NCI-H2196 treated with DMSO at 0.1 percent for 48 hours (cell line): ENCODE results near the gene RGPD8.
"Not testable (repeated sequence)": the region's sequence is repeated elsewhere in the genome, so short reads cannot be mapped to it uniquely, and the experiment has no call there.

Experiments
- DNase-seq: peaks from one replicate; lab custom pipeline; 2025; ENCODE audit not compliant: unreplicated experiment; lab: John Stamatoyannopoulos, UW

RGPD8 gene

DNA sequence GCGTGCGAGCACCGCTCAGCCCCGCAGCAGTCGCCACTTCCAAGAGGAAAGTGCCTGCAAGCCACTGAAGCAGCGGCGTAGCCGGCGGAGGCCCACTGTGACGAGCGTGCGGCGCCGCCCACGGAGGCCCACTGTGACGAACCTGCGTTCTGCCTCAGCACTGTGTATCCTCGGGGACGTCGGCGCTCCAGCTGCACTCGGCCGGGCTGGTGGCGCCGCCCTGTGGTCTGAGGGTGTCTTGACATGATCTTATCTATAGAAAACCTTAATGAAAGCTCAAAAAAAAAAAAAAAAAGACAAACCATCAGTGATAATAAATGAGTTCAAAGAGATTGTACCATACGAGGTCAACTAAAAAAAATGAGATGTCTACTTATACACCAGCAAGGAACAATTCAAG is at the start of gene RGPD8:
Gene RGPD8 (minus strand): TSS at position 166 of the 400 bp plus-strand sequence. CDS start 192 bp downstream, outside the sequence.
- DNase-seq: not testable (repeated sequence)

DNA sequence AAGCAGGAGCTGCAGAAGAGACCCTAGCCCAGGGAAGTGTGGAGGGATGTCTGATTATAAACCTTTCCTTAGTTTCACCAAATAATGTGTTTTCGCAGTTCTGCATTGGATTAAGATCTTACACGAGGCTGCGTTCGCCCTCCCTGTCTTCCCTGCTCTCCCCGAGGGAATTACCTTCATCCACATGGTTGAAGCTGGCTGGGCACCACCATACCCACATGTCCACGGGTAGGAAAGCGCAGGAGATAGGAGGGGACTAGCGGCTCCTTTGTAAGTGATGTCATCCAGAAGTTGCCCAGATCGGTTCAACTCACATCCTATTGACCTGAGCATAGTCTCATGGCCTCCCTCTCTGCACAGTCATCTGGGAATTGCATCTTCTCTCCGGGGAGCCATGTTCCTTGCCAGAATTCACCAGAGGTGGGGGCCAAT is 49.6 kb upstream of the RGPD8 start:
- DNase-seq: peak; percentile 10

DNA sequence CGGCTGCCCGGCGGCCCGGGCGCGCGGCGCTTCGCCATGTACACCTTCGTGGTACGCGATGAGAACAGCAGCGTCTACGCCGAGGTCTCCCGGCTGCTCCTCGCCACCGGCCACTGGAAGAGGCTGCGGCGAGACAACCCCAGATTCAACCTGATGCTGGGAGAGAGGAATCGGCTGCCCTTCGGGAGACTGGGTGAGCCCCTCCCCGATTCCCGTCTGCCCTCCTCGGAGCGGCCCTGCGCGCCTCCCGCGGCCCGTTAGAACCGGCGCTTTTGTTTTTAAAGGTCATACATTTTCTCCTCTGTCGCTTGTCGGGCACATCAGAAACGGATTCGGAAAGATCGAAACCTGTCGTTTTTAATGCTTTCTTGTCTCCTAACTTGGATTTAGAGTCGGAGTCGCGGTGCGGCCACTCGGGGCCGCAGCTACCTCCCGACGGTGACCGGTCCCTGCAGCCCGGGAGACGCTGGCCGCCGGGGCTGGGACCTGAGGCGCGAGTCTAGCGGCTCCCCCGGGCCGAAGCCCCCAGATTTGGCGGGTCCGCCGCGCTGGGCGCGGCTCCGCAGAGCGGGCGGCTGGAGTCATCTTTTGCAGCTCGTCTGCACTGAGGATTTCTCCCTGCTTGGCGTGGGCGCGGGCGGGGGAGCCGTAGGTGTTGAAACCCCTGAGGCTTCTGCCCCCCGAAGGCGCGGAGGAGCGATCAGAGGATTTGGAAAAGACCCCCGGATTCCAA is 49.0 kb upstream of the RGPD8 start:
- DNase-seq: no peak

DNA sequence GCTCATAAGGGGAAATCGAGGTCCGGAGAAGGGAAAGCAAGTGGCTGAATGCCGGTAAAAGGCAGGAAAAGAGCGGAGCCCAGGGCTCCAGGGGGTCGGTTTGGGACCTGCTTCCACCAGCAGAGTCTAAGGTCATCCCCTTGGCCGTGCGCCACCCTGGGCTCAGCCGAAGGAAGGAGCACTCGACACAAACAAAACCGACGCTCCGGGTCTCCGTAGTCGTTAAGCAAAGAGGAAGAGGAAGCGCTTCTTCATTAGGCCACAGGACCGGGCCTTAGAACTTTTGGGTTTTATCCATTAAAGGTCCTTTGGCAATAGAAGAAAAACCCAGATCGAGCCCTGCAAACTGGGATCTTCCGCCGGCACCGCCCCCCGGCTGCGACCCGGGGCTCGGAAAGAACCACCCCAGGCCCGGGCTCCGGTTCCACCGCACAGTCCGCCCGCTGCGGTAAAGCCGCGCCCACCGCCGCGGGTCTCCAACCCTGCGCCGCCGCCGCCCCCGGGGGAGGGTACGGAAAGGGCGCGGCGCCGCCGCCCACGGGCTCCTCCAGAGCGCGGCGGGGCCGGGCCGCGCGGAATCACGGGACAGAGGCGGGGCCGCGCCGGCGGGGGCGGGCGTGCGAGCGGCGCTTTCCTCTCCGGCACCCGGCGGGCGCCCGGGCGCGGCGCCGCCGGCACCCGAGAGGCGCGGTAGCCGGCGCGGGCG is 48.2 kb upstream of the RGPD8 start, which contains the start of gene TTL:
Gene TTL (plus strand): TSS at position 629 of the 706 bp plus-strand sequence. CDS start 189 bp downstream, outside the sequence.
- DNase-seq: peak; percentile 49

DNA sequence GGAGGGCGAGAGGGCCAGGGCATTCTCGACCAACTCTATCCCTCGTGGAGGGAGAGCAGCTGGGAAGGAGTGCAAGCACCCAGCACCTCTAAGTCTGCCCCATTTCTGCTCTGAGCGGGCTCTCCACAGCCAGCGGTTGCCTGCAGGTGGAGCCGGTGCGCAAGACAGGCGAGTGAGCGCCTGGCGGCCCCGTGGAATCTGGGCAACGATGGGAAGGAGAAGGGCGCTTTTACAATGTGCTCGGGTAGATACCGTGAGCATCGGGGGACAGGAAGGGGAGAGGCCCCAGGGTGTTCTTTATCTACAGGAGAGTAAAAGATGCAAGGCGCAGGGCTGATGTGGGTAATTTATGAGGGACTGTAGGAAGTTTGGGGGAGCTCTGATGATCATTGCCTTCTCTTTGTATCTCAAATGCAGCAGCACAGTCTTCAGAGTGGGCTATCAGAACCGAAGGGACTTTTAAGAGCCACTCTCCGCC is 47.6 kb upstream of the RGPD8 start:
- peak; percentile 73 for DNase-seq

DNA sequence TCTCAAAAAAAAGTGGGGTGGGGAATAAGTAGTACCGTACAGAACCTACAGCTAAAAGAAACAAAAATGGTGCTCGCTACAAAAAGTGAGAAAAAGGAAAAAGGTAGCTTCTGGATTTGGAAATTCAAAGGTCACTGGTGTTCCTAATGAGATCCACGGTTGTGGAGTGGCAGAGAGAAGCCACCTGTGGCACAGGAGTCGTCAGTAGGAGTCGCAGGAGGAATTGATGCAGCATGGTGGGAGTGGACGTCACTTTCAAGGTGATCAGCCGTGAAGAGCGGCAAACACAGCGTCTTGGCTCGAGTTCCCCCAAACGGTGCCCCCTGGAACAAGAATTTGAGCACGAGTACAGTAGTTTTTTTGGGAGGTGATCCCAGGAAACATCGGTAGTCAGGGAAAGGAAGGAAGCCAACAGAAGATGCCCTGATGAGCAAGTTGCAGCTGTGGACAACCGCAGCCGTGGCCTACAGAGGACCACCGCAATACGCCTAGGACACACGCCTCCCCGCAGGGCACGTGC is 47.1 kb upstream of the RGPD8 start:
- DNase-seq: no peak

DNA sequence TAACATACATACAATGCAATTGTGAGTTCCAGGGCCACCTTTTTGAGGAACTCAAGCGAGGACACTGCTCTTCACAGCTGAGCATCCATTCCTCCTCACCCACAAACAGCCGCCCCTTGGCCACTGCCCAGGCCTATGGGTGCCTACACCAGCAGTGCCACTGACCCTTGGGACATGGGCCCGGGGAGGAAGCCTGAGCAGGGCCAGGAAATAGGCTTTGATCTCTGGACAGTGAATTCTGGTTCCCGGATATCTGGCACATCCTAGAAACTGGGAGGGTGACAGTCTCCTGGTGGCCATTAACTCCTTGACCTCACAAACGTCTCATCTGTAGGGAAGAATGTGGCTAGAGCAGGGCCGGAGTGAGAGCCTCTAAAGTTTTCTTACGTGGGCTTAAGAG is 43.0 kb upstream of the RGPD8 start:
- no peak for DNase-seq

DNA sequence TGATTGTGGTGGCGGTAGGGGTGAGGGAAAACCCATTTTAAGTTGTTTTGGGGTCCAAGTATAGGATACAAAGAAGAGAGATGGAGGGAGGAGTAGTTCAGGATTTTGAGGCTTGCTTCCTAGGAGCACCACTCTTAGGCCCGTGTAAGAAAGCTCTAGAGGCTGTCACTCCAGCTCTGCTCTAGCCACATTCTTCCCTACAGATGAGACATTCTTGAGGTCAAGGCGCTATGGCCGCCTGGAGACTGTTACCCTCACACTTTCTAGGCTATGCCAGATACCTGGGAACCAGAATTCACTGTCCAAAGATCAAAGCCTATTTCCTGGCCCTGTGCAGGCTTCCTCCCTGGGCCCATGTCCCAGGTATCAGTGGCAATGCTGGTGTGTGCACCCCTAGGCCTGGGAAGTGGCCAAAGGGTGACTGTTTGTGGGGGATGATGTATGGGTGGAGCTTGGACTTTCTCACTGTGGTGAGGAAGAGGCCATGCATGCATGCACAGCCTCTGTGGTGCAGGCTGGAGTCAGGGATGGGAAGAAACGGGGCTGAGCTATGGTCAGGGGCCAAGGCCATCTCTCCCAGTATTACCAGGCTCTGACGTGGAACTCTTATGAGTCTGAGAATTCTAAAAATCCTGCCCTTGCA is 41.5 kb upstream of the RGPD8 start:
- DNase-seq: no peak

DNA sequence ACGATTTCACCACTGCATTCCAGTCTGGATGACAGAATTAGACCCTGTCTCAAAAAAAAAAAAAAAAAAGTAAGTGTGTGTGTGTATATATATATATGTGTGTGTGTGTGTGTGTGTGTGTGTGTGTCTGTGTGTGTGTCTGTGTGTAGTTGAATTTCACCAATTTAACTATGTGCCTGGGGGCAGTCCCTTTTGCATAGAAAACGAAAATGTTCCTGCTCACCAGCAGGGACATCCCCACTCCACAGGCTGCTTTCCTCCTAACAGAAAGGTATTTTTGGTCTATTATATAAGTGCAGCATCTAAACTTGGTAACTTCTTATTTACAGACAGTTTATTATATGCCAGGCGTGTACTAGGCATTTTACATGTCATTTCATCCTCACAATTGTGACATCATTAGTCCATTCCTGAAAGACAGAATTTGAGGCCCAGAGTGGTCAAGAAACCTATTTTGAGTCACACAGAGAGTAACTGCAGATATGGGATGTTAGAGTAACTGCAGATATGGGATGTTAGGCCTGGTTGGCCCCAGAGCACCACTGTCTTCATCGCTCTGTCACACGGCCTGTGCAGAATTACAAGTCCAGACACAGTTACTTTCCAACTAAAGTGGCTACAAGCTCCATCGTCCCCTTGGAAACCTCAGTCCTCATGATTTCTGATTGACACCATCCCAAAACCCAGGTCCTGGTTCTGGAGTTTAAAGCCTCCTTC is 39.3 kb upstream of the RGPD8 start:
- no peak for DNase-seq

DNA sequence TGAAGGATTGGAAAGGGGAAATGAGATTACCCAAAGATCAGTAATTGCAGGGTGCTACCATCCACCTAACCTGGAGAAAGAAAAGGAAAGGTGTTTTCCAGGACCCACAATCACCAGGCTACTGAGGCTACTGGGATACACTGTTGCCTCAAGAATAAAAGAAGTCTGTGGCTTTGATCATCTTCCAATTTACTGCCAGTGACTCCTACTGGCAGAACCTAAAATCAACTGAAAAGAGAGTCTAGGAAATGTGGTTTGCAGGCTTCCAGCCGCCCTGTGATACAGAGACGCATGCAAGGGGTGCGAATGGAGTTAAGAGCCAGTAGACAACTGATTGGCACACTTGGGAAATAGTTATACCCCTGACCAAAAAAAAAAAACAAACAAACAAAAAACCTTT is 31.9 kb upstream of the RGPD8 start:
- DNase-seq: no peak

DNA sequence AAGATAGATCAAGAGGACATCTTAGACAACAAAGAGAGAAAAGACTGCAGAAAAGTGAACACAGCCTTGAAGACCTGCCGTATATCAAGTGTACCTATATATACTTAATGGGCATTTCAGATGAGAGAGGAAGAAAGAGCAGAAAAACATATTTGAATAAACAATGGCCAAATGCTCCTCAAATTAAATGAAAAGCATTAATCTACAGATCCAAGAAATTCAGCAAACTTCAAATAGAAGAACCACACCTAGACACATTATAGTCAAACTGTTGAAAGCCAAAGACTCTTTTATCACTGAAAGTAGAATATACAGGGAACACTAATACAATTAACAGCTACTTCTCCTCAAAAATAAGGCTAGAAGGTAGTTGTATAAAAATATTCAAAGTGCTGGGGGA is 29.8 kb upstream of the RGPD8 start:
- DNase-seq: no peak

DNA sequence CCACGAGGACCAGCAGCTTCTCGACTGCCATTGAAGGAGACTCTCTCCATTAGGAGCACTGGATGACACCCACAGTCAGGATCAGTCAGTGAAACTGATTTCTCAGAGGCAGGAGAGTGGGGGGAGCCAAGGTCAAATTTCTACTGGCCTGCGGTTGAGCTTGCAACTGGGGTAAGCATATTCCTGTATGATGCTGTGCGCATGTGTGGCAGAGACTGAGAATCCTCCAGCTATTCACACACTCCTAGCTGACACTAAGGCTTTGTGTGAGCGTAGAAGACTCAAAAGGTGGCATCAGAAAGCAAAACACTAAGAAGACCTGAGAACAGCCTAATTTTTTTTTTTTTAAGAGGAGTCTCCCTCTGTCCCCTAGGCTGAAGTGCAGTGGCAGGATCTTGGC is 28.7 kb upstream of the RGPD8 start:
- no peak for DNase-seq

DNA sequence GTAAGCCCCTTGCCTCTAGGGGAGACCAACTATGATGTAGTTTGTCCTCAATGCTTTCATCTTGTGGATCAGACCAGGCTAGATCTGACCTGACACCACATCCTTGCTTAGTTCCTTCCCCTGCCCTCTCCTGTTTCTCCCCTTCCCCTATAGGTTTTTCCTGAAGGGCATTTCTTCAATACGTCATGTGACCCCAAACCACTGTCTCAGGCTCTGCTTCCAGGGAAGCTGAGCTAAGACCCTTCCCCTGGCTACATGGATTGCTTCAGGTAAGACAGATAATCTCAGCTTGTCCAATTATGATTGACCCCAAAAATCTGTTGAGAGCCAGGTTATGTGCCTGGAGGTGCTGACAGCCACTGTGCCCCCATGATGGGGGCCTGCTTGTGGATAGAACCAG is 25.9 kb upstream of the RGPD8 start:
- no peak for DNase-seq

DNA sequence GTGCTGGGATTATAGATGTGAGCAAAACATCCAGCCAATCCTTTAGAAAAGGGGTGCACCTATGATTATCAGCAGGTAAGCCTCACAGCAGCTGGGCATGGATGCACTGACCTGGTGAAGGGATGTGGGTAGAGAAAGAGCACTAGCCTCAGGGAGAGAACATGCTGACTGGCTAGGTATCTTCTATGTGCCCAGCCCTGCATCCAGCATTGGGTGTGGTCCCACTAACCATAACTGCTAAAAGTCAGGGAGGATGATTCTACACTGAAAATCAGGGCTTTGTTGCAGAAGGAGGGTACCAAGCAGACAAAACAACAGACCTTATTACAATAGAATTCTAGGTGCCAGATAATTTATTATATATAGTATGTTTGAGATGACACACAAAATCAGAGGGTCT is 21.1 kb upstream of the RGPD8 start:
- no peak for DNase-seq

DNA sequence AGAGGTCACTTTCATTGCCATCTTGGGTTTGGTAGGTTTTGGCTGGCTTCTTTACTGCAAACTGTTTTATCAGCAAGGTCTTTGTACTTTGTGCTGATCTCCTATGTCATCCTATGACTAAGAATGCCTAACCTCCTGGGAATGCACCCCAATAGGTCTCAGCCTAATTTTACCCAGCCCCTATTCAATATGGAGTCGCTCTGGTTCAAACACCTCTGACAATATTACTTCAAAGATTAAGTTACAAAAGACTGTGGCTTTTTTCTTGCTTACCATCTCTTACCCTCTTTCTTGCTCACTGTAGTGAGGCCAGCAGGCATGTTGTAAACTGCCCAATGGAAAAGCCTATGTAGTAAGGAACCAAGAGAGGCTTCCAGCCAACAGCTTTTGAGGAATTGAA is 17.9 kb upstream of the RGPD8 start:
- DNase-seq: no peak

DNA sequence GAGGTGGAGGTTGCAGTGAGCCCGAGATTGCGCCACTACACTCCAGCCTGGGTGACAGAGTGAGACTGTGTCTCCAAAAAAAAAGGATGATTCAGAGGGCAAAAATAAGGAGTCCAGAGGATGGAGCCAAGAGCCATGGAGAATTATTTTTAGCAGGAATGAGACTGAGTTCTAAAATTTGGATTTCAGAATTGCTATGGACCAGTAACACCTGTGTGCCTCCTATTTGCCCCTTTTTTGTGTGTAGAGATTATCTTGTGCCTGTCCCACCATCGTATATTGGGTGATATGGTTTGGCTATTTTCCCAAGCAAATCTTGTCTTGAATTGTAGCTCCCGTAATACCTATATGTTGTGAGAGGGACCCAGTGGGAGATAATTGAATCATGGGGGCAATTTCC is 16.4 kb upstream of the RGPD8 start:
- DNase-seq: no peak

DNA sequence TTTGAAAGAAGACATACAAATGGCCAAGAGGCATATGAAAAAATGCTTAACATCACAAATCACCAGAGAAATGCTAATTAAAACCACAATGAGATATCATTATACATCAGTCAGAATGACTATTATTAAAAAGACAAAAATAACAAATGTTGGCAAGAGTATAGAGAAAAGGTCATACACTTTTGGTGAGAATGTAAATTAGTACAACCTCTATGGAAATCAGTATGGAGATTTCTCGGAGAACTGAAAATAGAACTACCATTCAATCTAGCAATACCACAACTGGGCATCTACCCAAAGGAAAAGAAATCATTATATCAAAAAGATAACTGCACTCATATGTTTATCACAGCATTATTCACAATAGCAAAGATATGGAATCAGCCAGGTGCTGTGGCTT is 10.8 kb upstream of the RGPD8 start:
- DNase-seq: not testable (repeated sequence)

DNA sequence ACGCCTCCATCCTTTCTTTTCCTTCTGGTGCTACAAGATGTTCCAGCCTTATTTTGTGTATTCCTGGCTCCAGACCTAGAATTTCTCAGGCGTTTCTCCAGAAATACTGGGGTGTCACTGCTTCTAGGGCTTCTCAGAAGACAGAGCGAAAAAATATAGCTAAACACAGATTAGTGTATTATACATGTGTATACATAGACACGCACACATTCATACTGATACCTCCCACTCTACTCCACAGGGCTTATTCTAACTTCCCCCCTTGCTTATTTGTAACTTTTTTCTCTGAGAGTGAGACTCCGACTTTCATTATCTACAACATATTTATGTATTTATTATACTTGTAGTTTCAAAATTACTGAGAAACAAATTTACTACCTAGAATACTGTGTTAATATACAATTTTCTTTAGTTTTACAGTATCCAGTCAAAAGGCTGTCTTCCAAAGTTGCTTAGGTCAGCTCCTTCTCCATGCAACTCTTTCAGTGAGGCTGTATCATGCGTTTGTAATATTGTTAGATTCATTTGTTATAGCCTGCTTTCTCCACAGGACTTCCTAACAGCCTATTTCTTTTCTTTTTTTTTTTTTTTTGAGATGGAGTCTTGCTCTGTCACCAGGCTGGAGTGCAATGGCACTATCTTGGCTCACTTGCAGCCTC is 5.3 kb upstream of the RGPD8 start:
- DNase-seq: not testable (repeated sequence)

DNA sequence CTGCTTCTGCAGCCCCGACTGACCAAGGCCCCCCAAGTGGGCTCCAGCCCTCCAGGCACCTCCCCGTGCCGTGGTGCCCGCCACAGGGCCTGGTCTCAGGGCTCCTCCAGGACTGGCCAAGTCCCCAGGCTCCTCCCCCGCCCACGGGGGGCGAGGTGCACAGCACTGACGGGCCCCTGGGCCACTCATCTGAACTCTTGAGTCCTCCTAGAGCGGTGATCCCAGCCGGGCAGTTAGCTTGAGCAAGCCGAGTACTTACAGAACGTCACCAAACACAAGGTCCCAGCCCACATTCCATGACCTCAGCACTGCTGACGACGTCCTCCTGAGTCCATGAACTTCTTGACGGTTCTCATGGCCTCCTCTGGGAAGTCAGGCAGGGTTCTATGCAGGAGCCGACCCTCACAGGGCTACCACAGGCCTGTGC is 4.0 kb upstream of the RGPD8 start:
- not testable (repeated sequence) for DNase-seq

DNA sequence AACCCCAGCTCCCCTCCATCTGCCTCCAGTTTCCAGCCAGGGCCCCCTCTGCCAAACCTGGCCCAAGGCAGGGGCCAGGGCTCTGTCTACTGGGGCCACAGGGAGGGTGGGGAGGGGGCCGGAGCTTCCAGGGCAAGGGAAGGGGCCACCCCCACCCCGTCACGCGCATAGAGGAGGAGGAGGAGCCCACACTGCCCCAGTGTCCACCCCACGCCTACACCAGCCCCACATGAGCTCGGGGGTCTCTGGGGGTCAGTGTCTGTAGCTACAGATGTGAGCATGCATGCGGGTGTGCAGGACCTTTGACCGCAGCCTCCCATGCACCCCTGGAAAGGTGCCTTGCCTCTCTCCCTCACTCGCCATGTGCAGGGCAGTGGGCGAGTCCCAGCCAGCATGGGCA is 3.5 kb upstream of the RGPD8 start:
- not testable (repeated sequence) for DNase-seq
